Measurements from ENCODE around the gene PROKR2. TPM values are rescaled to one million over a fixed set of nuclear protein-coding genes. Genes with fewer than 3 reads are reported as not detected.

PROKR2 gene
- total and polyA plus RNA-seq, 10 of the 15 experiments (the other 5 are each of a cell fraction or from before 2014, with no cell fraction given) = not detected

GRCh38 chr20:5364136-5364821, 47.5 kb upstream of the PROKR2 start:
- no peak overlapping the region for H3K9ac ChIP-seq (ENCODE audit: control insufficient read depth, insufficient read depth, low read length)
- no peaks in the 10 kb centered on the region for H4K20me1 ChIP-seq (ENCODE audit: control insufficient read depth, insufficient read depth)
- in situ Hi-C loops (cut with MboI) (no loop called here), intact Hi-C loops (cut with micrococcal nuclease; ENCODE audit: unreplicated experiment) (no loop called here)
- 18% methylated on average over 4 of the region's 4 CpGs for WGBS (ENCODE audit: insufficient coverage, insufficient replicate concordance, low lambda C conversion rate, missing lambda C conversion rate)
- H3K4me3 ChIP-seq = no peak overlapping the region
- no peak overlapping the region for H3K4me2 ChIP-seq (ENCODE audit: control insufficient read depth, insufficient read depth)
- no peak overlapping the region for H2AFZ ChIP-seq (ENCODE audit: control insufficient read depth, low read depth, low read length)
- no peak overlapping the region for H3K27ac ChIP-seq (ENCODE audit: control insufficient read depth, insufficient read depth)
- no peaks in the 10 kb centered on the region; a peak in 1 of 4 replicates for H3K27me3 ChIP-seq (replicated peaks in 1 of 2; ENCODE audit: control insufficient read depth in 2 of 2, insufficient read depth in 2 of 2, low read length in 1 of 2)
- RAD21 ChIA-PET (ENCODE audit: unreplicated experiment) = no interaction called here
- H3K79me2 ChIP-seq (ENCODE audit: control insufficient read depth, insufficient read depth, low read length) = no peaks in the 10 kb centered on the region
- SMC1A ChIA-PET (ENCODE audit: uncharacterized antibody, unreplicated experiment) = no interaction called here
- BruUV-seq (replicated peaks) = no TSS peak
- POLR2A ChIA-PET = no interaction called here
- CTCF ChIA-PET = no interaction called here
- ATAC-seq (no peak), DNase-seq (ENCODE audit: low read depth, low spot score) (no peak), FAIRE-seq (no peak)
- H3K9me3 ChIP-seq (replicated peaks; ENCODE audit: control insufficient read depth, insufficient read depth, low read length) = no peaks in the 10 kb centered on the region; the same call in 2 of the 3 replicates
- H3K4me1 ChIP-seq (ENCODE audit: control insufficient read depth, insufficient read depth, low read length) = no peaks in the 10 kb centered on the region
- no peaks in the 10 kb centered on the region for H3K36me3 ChIP-seq (ENCODE audit: control insufficient read depth in 2 of 2, insufficient read depth in 2 of 2, low read length in 1 of 2)
- TF ChIP-seq IKZF2 (IDR thresholded peaks at IDR 0.05) (no peak), NR2C1 (IDR thresholded peaks at IDR 0.05) (no peak), JUNB (IDR thresholded peaks at IDR 0.05) (no peak), PML (IDR thresholded peaks at IDR 0.05; ENCODE audit: low read length) (no peak), ETV6 (conservative IDR thresholded peaks at IDR 0.05 in 1 of 2, IDR thresholded peaks at IDR 0.05 in 1 of 2; ENCODE audit: borderline replicate concordance in 1 of 2, low read depth in 1 of 2) (no peak), IKZF1 (conservative IDR thresholded peaks at IDR 0.05) (no peak), MYB (IDR thresholded peaks at IDR 0.05; ENCODE audit: borderline replicate concordance, low read depth, low read length) (no peak), POLR2AphosphoS5 (IDR thresholded peaks at IDR 0.05; ENCODE audit: low read length) (no peak), ZNF24 (IDR thresholded peaks at IDR 0.05) (no peak)

Measured in GM12878 (cell line).